Retinal pigment epithelial cell (primary cell): ENCODE data around the gene EHMT2.
"Not testable (repeated sequence)": the region's sequence is repeated elsewhere in the genome, so short reads cannot be mapped to it uniquely, and the experiment has no call there.

Source experiments
- DNase-seq: peaks from one replicate; pipeline ENCODE4 v3.0.0-alpha.2; 2010; ENCODE audit warnings: low read depth
- H3K4me3 ChIP-seq: 2 replicates; pipeline ENCODE4 v1.5.1; 2011; ENCODE audit warnings: mild to moderate bottlenecking, low read length, control low read depth, moderate library complexity
- CTCF ChIP-seq: conservative IDR thresholded peaks from 2 replicates; pipeline ENCODE4 v1.5.1; 2011; ENCODE audit warnings: low read depth, low read length, control low read depth, inconsistent platforms

The EHMT2 gene

DNA sequence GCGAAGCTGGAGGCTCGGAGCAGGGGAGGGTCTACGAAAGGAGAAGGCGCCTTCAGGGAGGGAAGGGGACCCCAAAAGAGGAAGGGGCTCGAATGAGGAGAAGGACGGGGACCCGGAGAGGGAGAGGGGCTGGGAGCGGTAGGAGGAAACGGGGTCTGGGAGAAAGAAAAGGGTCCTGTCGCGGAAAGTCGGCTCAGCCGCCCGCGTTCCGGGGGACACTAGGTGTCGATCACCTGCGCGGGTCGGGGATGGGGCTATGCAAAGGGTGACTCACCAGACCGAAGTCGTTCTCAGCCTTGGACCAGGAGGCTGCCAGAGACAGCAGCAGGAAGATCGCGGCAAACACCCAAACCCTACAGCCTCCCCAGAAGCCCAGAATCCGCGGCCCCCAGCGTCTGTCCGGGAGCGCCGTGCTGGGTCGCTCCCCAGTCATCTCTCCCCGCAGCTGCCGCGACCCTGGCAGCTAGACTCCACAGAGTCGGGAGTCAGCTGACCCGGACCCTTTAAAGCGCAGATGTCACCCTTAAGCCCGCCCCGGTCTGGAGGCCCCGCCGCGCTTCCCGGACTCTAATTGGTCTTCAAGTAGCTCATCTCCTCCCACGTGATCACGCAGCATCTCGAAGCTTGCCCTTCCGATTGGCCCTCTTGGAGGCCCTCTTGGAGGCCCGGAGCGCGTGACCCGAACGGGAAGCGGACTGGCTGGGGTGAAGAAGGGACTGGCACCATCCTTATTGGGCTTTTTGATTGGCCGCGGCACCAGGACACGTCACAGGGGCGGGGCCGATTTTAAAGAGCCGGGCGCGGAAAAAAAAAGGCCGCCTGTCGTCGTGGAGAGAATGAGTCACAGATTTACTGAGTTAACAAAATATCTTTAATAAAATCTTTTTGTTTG, 34.9 kb downstream of the EHMT2 start, which contains the start of gene NEU1:
Gene NEU1, minus strand, starts transcription at position 478 of the 892 bp plus-strand sequence. Its CDS starts 45 bp downstream, at position 433.
- H3K4me3 ChIP-seq: peak within 1 kb of the TSS; percentile 98
- no peak for TF ChIP-seq CTCF
- DNase-seq: peak; percentile 100

DNA sequence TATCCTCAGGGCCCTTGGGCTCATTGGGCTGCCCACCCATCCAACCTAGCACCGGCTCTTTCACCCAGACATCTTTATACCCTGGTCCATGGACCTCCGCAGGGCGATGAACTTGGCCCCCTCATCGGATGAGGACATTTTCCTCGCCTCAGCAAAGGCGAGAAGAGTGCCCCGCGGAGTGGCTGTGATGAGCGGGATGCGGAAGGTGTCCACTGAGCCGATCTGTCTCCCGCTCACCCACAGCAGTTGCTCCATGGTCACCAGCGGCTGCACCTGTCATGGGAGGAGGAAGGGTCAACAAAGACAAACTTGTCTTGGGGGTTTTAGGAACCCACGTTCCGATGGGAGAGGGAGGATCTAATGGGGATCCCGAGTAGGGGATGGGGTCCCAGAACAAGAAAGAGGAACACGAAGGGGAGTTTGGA, 35.6 kb downstream of the EHMT2 start:
- peak overlapping the region; percentile 98 for H3K4me3 ChIP-seq
- TF ChIP-seq CTCF: no peak
- no peak for DNase-seq

GRCh38 chr6:31861150-31861549, 36.3 kb downstream of the EHMT2 start:
- H3K4me3 ChIP-seq: no peak overlapping the region
- no peak for DNase-seq
- no peak for TF ChIP-seq CTCF

- TF ChIP-seq CTCF: no peak
- H3K4me3 ChIP-seq: no peak overlapping the region
- no peak for DNase-seq
Observed at GRCh38 chr6:31860349-31860748, 37.1 kb downstream of the EHMT2 start.

GRCh38 chr6:31859923-31860322, 37.6 kb downstream of the EHMT2 start:
- no peak overlapping the region for H3K4me3 ChIP-seq
- DNase-seq: no peak
- TF ChIP-seq CTCF: no peak

DNA sequence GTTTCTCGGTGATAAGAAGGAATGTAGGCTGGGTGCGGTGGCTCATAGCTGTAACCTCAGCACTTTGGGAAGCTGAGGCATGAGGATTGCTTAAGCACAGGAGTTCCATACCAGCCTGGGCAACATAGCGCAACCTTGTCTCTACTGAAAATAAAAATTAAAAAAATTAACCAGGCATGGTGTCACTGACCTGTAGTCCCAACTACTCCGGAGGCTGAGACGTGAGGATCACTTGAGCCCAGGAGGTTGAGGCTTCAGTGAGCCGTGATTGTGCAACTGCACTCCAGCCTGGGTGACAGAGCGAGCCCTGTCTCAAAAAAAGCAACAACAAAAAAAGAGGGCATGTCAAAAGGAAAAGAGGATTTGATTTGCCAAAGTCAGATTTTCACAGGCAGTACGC, 38.8 kb downstream of the EHMT2 start:
- no peak for TF ChIP-seq CTCF
- DNase-seq: no peak
- H3K4me3 ChIP-seq: no peak overlapping the region

GRCh38 chr6:31857774-31858173, 39.7 kb downstream of the EHMT2 start:
- DNase-seq, H3K4me3 ChIP-seq: not testable (repeated sequence)

DNA sequence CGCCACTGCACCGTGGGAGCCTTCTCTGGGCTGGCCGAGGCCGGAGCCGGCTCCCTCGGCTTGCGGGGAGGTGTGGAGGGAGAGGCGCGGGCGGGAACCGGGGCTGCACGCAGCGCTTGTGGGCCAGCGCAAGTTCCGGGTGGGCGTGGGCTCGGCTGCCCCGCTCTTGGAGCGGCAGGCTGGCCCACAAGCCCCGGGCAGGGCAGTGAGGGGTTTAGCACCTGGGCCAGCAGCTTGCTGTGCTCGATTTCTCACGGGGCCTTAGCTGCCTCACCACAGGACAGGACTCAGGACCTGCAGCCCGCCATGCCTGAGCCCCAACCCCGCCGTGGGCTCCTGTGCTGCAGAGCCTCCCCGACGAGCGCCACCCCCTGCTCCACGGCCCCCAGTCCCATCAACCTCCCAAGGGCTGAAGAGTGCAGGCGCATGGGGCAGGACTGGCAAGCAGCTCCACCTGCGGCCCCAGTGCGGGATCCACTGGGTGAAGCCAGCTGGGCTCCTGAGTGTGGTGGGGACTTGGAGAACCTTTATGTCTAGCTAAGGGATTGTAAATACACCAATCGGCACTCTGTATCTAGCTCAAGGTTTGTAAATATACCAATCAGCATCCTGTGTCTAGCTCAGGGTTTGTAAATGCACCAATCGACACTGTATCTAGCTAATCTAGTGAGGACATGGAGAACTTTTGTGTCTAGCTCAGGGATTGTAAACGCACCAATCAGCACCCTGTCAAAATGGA, 45.3 kb downstream of the EHMT2 start:
- H3K4me3 ChIP-seq, DNase-seq: not testable (repeated sequence)
